ENCODE measurements around the gene FAM171A2.

Gene FAM171A2

GRCh38 chr17:44387804-44388203 lies 24.2 kb upstream of the FAM171A2 start:
- H3K4me3 ChIP-seq (ENCODE audit: low read depth, low read length): no peak overlapping the region
- DNase-seq (ENCODE audit: low read depth): no peak
- no peak for TF ChIP-seq CTCF (IDR thresholded peaks at IDR 0.05; ENCODE audit: insufficient read depth, low read depth, low read length, missing control alignments)

- no peak overlapping the region for H3K4me3 ChIP-seq (ENCODE audit: low read depth, low read length)
- no peak for DNase-seq (ENCODE audit: low read depth)
Observed at GRCh38 chr17:44386182-44386525, 22.5 kb upstream of the FAM171A2 start.

GRCh38 chr17:44385287-44386181 lies 21.9 kb upstream of the FAM171A2 start:
- DNase-seq (ENCODE audit: low read depth): peak; percentile 77
- peak overlapping the region; percentile 70 for H3K4me3 ChIP-seq (ENCODE audit: low read depth, low read length)

More at GRCh38 chr17:44386182-44386525, 22.5 kb upstream of the FAM171A2 start:
- no peak for TF ChIP-seq CTCF (IDR thresholded peaks at IDR 0.05; ENCODE audit: insufficient read depth, low read depth, low read length, missing control alignments)

GRCh38 chr17:44384823-44385286 lies 21.2 kb upstream of the FAM171A2 start:
- TF ChIP-seq CTCF (IDR thresholded peaks at IDR 0.05; ENCODE audit: insufficient read depth, low read depth, low read length, missing control alignments): no peak
- H3K4me3 ChIP-seq (ENCODE audit: low read depth, low read length): peak overlapping the region; percentile 70
- no peak for DNase-seq (ENCODE audit: low read depth)

More at GRCh38 chr17:44385287-44386181, 21.9 kb upstream of the FAM171A2 start:
- peak; percentile 7 for TF ChIP-seq CTCF (IDR thresholded peaks at IDR 0.05; ENCODE audit: insufficient read depth, low read depth, low read length, missing control alignments)

- no peak for DNase-seq (ENCODE audit: low read depth)
- TF ChIP-seq CTCF (IDR thresholded peaks at IDR 0.05; ENCODE audit: insufficient read depth, low read depth, low read length, missing control alignments): no peak
- no peak overlapping the region for H3K4me3 ChIP-seq (ENCODE audit: low read depth, low read length)
Observed at GRCh38 chr17:44384281-44384822, 20.7 kb upstream of the FAM171A2 start.

GRCh38 chr17:44383861-44384260 lies 20.2 kb upstream of the FAM171A2 start:
- H3K4me3 ChIP-seq (ENCODE audit: low read depth, low read length): no peak overlapping the region
- TF ChIP-seq CTCF (IDR thresholded peaks at IDR 0.05; ENCODE audit: insufficient read depth, low read depth, low read length, missing control alignments): no peak
- DNase-seq (ENCODE audit: low read depth): no peak
